NCI-H82 (cell line): ENCODE measurements around the gene DONSON.

Source experiments
- DNase-seq: peaks from one replicate; lab custom pipeline; 2025; lab: John Stamatoyannopoulos, UW

The DONSON gene

DNA sequence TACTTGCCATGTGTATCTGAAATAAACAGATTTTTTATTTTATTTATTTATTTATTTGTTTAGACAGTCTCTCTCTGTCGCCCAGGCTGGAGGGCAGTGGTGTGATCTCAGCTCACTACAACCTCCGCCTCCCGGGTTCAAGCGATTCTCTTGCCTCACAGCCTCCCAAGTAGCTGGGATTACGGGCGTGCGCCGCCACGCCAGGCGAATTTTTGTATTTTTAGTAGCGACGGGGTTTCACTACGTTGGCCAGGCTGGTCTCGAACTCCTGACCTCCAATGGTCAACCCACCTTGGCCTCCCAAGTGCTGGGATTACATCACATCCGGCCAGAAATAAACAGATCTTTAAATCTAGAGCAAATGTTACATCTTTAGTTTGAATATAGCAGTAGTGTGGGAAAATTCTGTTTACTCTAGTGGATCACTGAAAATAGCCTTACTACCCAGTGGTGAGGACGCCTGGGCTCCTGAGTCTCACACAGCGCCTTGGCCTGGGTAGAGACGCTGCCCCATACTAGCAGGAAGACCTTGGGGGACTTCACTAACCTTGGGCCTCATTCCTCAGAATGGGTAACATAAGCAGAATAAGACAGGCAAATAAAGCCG is 47.3 kb downstream of the DONSON start:
- DNase-seq = peak; percentile 69

- no peak for DNase-seq
Measured at GRCh38 chr21:33540711-33541104, 47.8 kb downstream of the DONSON start.

GRCh38 chr21:33539616-33540015 is 48.9 kb downstream of the DONSON start:
- no peak for DNase-seq

GRCh38 chr21:33537212-33537611 is 51.3 kb downstream of the DONSON start:
- no peak for DNase-seq

DNA sequence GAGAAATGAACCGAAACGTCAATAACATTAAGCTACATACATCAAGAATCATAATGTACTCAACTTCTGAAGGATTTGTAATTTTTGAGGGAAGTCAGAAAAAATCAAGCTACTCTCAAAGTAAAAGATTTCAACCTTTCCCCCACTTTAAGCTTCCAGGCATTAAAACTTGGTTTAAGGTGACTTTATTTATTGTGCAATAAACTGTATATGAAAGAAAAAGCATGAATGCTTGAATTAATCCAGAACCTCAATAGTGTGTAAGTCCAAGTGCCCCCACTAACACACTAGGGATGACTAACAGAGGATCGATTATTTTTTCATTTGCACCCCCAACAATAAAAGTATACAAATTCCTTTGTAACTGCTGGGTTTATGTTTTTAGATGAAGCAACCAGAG is 57.5 kb downstream of the DONSON start:
- DNase-seq = no peak
